ENCODE data around the gene AACS. TPM values are rescaled to one million over a fixed set of nuclear protein-coding genes. Genes with fewer than 3 reads are reported as not detected.
A peak's percentile ranks its signal among the peaks of the same experiment; 100 is the strongest.

Gene AACS
- total RNA-seq, 1 donor from 2014 or later: 16.6 TPM

- no peak overlapping the region for H2AFZ ChIP-seq (replicated peaks)
Observed at GRCh38 chr12:125161712-125162022, 96.4 kb downstream of the AACS start.

DNA sequence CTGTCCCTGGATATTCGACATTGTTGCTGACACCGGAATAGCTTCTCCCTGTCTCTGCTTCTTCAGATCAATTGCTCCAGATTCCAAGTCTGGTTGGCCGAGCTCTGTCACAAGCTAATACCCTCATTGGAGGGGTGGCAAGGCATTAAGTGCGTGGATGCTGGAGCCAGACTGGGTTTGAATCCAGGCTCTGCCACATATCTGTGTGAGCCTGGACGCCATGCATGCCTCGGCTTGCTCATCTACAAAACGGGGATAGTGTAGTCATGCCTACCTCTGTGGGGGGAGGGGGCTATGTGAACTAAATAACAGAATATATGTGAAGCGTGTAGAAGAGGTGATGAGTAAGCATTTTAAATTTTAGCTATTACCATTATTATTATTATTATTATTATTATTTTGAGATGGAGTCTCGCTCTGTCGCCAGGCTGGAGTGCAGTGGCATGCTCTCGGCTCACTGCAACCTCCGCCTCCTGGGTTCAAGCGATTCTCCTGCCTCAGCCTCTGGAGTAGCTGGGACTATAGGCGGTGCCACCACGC, 97.3 kb downstream of the AACS start:
- Histone ChIP-seq H3K9ac (no peak overlapping the region), H3K4me2 (no peak overlapping the region), H3K4me1 (no peaks in the 10 kb centered on the region), H4K20me1 (ENCODE audit: low read depth) (no peaks in the 10 kb centered on the region), H3K79me2 (ENCODE audit: low read depth) (no peaks in the 10 kb centered on the region), H3F3A (ENCODE audit: low read depth) (no peaks in the 10 kb centered on the region), H2AFZ (replicated peaks) (no peak overlapping the region), H3K36me3 (no peaks in the 10 kb centered on the region), H3K27ac (no peak overlapping the region), H3K9me3 (ENCODE audit: low read depth) (no peaks in the 10 kb centered on the region), H3K4me3 (no peak overlapping the region), H3K27me3 (no peaks in the 10 kb centered on the region)
- Mint-ChIP-seq H3K4me3 (peak overlapping the region; percentile 27), H3K9me3 (peaks cover 7% of the 10 kb centered on the region), H3K27ac (no peak overlapping the region), H3K36me3 (no peaks in the 10 kb centered on the region), H3K27me3 (ENCODE audit: insufficient read depth, low read depth) (peaks cover 17% of the 10 kb centered on the region), H3K4me1 (peaks cover 3% of the 10 kb centered on the region)
- DNase-seq (ENCODE audit: low spot score): no peak
- TF ChIP-seq EZH2phosphoT487 (IDR thresholded peaks at IDR 0.05): no peak
- TF ChIP-seq CTCF (IDR thresholded peaks at IDR 0.05): no peak
- no peak for TF ChIP-seq EZH2 (IDR thresholded peaks at IDR 0.05)

More at GRCh38 chr12:125161712-125162022, 96.4 kb downstream of the AACS start:
- Mint-ChIP-seq H3K9me3 (peaks cover 5% of the 10 kb centered on the region), H3K27ac (no peak overlapping the region), H3K36me3 (no peaks in the 10 kb centered on the region), H3K4me3 (no peak overlapping the region), H3K4me1 (peaks cover 3% of the 10 kb centered on the region), H3K27me3 (ENCODE audit: insufficient read depth, low read depth) (peaks cover 17% of the 10 kb centered on the region)
- DNase-seq (ENCODE audit: low spot score): no peak
- TF ChIP-seq CTCF (IDR thresholded peaks at IDR 0.05) (no peak), EZH2 (IDR thresholded peaks at IDR 0.05) (no peak), EZH2phosphoT487 (IDR thresholded peaks at IDR 0.05) (no peak)
- H3K9ac ChIP-seq: no peak overlapping the region
- no peaks in the 10 kb centered on the region for H3K9me3 ChIP-seq (ENCODE audit: low read depth)
- no peaks in the 10 kb centered on the region for H4K20me1 ChIP-seq (ENCODE audit: low read depth)
- no peaks in the 10 kb centered on the region for H3K4me1 ChIP-seq
- H3F3A ChIP-seq (ENCODE audit: low read depth): no peaks in the 10 kb centered on the region
- H3K36me3 ChIP-seq: no peaks in the 10 kb centered on the region
- H3K4me3 ChIP-seq: no peak overlapping the region
- H3K27ac ChIP-seq: no peak overlapping the region
- H3K4me2 ChIP-seq: no peak overlapping the region
- H3K27me3 ChIP-seq: no peaks in the 10 kb centered on the region
- H3K79me2 ChIP-seq (ENCODE audit: low read depth): no peaks in the 10 kb centered on the region

DNA sequence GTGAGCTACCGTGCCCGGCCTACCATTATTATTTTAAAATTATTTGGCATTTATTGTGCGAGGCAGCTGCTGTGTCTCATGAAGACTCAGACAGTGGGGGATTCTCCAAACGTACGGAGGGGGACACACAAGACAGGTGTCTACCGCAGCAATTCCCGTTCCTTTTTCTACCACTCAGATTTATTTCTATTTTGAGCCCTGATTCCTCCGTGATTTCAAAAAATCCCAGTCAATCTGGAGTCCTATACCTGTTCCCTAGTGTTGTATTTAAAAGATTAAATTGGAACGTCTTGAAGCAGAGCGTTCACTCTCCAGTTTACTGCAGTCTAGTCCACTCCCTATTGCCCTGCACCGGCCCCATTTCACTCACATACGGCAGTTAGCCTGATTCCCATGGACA, 97.9 kb downstream of the AACS start:
- Histone ChIP-seq H3F3A (ENCODE audit: low read depth) (no peaks in the 10 kb centered on the region), H3K79me2 (ENCODE audit: low read depth) (no peaks in the 10 kb centered on the region), H3K36me3 (no peaks in the 10 kb centered on the region), H3K27ac (no peak overlapping the region), H3K4me3 (no peak overlapping the region), H3K27me3 (no peaks in the 10 kb centered on the region), H3K4me1 (no peaks in the 10 kb centered on the region), H3K9ac (no peak overlapping the region), H4K20me1 (ENCODE audit: low read depth) (no peaks in the 10 kb centered on the region), H3K4me2 (no peak overlapping the region), H2AFZ (replicated peaks) (no peak overlapping the region), H3K9me3 (ENCODE audit: low read depth) (no peaks in the 10 kb centered on the region)
- no peak for TF ChIP-seq EZH2 (IDR thresholded peaks at IDR 0.05)
- no peak for TF ChIP-seq CTCF (IDR thresholded peaks at IDR 0.05)
- no peak for TF ChIP-seq EZH2phosphoT487 (IDR thresholded peaks at IDR 0.05)
- peaks cover 16% of the 10 kb centered on the region for H3K27me3 Mint-ChIP-seq (ENCODE audit: insufficient read depth, low read depth)
- DNase-seq (ENCODE audit: low spot score): no peak
- peaks cover 3% of the 10 kb centered on the region for H3K4me1 Mint-ChIP-seq
- H3K27ac Mint-ChIP-seq: no peak overlapping the region
- peaks cover 7% of the 10 kb centered on the region for H3K9me3 Mint-ChIP-seq
- H3K36me3 Mint-ChIP-seq: no peaks in the 10 kb centered on the region
- H3K4me3 Mint-ChIP-seq: no peak overlapping the region

Data from neural progenitor cell (in vitro differentiated cells).